BE2C (cell line): ENCODE data around the gene NUAK2.

Experiments
- DNase-seq: peaks from one replicate; pipeline ENCODE4 v3.0.0-alpha.2; 2020
- H3K27me3 ChIP-seq: fragments of 250-450 bp; sonication (Bioruptor Pico); 2 replicates; pipeline ENCODE4 v1.5.1; 2020; ENCODE audit warnings: mild to moderate bottlenecking
- H3K36me3 ChIP-seq: fragments of 250-450 bp; sonication (Bioruptor Pico); 2 replicates; pipeline ENCODE4 v1.5.1; 2020; ENCODE audit warnings: mild to moderate bottlenecking
- H3K4me1 ChIP-seq: fragments of 250-450 bp; sonication (Bioruptor Pico); 2 replicates; pipeline ENCODE4 v1.5.1; 2020
- H3K4me3 ChIP-seq: 2 replicates; pipeline ENCODE4 v1.5.1; 2011; ENCODE audit warnings: low read depth, low read length
- H3K9me3 ChIP-seq: fragments of 250-450 bp; sonication (Bioruptor Pico); 2 replicates; pipeline ENCODE4 v1.5.1; 2020
- TF ChIP-seq, protein P1 (sequence below): IDR thresholded peaks from 2 replicates; pipeline ENCODE4 v1.5.1; 2012; ENCODE audit warnings: mild to moderate bottlenecking, low read depth, low read length

The NUAK2 gene

GRCh38 chr1:205304046-205304694 is 17.4 kb downstream of the NUAK2 start:
- H3K4me3 ChIP-seq, result no peak overlapping the region
- no peaks in the 10 kb centered on the region; the same call in 1 of the 2 replicates for H3K4me1 ChIP-seq
- no peaks in the 10 kb centered on the region for H3K27me3 ChIP-seq
- no peak for DNase-seq
- H3K36me3 ChIP-seq, result no peaks in the 10 kb centered on the region
- H3K9me3 ChIP-seq, result no peaks in the 10 kb centered on the region
- TF ChIP-seq, protein P1, sequence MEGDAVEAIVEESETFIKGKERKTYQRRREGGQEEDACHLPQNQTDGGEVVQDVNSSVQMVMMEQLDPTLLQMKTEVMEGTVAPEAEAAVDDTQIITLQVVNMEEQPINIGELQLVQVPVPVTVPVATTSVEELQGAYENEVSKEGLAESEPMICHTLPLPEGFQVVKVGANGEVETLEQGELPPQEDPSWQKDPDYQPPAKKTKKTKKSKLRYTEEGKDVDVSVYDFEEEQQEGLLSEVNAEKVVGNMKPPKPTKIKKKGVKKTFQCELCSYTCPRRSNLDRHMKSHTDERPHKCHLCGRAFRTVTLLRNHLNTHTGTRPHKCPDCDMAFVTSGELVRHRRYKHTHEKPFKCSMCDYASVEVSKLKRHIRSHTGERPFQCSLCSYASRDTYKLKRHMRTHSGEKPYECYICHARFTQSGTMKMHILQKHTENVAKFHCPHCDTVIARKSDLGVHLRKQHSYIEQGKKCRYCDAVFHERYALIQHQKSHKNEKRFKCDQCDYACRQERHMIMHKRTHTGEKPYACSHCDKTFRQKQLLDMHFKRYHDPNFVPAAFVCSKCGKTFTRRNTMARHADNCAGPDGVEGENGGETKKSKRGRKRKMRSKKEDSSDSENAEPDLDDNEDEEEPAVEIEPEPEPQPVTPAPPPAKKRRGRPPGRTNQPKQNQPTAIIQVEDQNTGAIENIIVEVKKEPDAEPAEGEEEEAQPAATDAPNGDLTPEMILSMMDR, result no peak

GRCh38 chr1:205303247-205303888 is 18.2 kb downstream of the NUAK2 start:
- H3K9me3 ChIP-seq, result no peaks in the 10 kb centered on the region
- DNase-seq, result no peak
- TF ChIP-seq, protein P1, result no peak
- no peaks in the 10 kb centered on the region for H3K36me3 ChIP-seq
- H3K4me1 ChIP-seq, result peaks cover 7% of the 10 kb centered on the region
- H3K4me3 ChIP-seq, result no peak overlapping the region
- no peaks in the 10 kb centered on the region for H3K27me3 ChIP-seq

DNA sequence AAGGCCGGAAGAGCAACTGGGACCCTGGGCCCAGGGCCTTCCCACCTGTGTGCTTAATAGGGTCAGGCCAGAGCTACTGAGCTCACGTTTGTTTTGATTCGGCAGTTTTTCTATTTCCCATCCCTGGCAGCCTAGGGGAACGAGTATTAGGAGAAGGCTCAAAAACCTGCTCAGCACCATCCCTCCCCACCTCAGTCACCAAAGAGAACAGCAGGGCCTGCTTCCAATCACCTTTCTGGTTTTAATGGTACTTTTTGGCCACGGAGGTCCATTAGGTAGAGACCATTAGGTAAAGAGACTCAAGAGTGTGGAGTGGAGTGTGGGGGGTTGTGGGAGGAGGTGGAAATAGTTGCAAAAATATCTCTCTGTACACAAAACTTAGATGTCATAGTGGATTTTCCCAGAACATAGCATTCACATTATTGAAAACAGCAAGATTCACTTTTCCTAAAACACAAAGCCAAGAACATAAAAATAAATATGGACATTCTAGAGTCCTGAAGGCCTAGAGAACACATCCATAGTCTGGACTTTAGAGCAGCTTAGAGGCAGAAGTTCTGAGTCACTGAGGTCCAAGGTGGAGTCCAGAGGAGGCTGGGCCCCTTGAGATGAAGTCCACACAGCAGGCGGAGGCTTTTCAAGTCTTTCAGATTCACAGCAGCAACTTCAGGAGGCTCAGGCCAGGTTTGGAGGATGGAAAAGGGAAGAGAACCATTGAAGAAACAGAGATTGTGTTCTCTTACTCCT is 19.5 kb downstream of the NUAK2 start:
- H3K36me3 ChIP-seq, result no peaks in the 10 kb centered on the region
- H3K27me3 ChIP-seq, result no peaks in the 10 kb centered on the region
- no peaks in the 10 kb centered on the region for H3K9me3 ChIP-seq
- TF ChIP-seq, protein P1, result no peak
- no peak for DNase-seq
- H3K4me3 ChIP-seq, result no peak overlapping the region
- peaks cover 13% of the 10 kb centered on the region for H3K4me1 ChIP-seq

DNA sequence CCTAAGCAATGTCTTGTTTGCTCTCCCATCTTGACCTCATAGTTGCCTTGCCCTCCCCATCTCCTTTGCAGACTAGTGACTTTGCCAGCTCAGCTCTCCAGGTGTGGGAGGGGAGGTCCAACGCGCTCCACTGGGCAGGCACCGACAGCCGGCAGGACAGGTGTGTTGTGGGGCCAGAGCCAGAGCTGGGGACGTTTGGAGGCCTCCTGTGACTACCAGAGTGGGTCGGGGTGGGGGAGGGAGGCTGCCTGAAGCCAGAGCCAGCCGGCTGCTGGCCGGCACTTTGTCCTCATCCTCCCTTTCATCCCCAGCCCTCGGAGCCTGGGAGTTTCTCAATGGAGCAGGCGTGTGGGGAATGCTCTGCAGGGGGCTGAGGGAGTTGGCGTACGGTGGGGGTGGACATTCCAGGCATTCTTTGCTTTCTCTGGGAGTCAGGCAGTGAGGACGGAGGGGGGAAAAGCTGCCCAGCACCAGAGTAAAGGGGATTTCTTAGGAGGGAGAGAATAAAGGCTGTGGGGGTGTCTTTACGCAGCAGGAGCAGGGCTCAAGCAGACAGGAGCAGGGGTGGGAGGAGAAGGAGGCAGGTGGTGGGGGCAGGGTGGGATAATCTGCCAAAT is 20.2 kb downstream of the NUAK2 start:
- Histone ChIP-seq H3K9me3 (no peaks in the 10 kb centered on the region), H3K4me1 (peaks cover 13% of the 10 kb centered on the region), H3K4me3 (no peak overlapping the region), H3K27me3 (no peaks in the 10 kb centered on the region), H3K36me3 (no peaks in the 10 kb centered on the region)
- no peak for DNase-seq
- TF ChIP-seq, protein P1, result no peak

GRCh38 chr1:205300149-205300548 is 21.4 kb downstream of the NUAK2 start:
- no peak for DNase-seq
- TF ChIP-seq, protein P1, result no peak
- Histone ChIP-seq H3K4me1 (peaks cover 13% of the 10 kb centered on the region), H3K4me3 (no peak overlapping the region), H3K27me3 (no peaks in the 10 kb centered on the region), H3K9me3 (no peaks in the 10 kb centered on the region), H3K36me3 (no peaks in the 10 kb centered on the region)
